Activated CD4-positive, alpha-beta memory T cell treated with anti-CD3 and anti-CD28 coated beads, Interleukin-2, amount 10 ng/mL, durations not matched to agents 7 days and 5 days (primary cell): Measurements from ENCODE around the gene DHDH. TPM values are rescaled to one million over a fixed set of nuclear protein-coding genes. Genes with fewer than 3 reads are reported as not detected.
A peak's percentile ranks its signal among the peaks of the same experiment; 100 is the strongest.
"Not testable (repeated sequence)": the region's sequence is repeated elsewhere in the genome, so short reads cannot be mapped to it uniquely, and the experiment has no call there.

ENCODE experiments used
- CTCF ChIA-PET: fragments of 350-600 bp; sonication (Branson Sonifier 250); formaldehyde crosslinking; loops from one replicate; lab custom pipeline; 2021; ENCODE audit warnings: antibody characterized with exemption, inconsistent platforms; lab: Charles Lee
- POLR2A ChIA-PET: fragments of 350-600 bp; sonication (Branson Sonifier 250); formaldehyde crosslinking; loops from one replicate; lab custom pipeline; 2021; ENCODE audit warnings: antibody characterized with exemption; lab: Charles Lee
- DNase-seq: peaks from one replicate; pipeline ENCODE4 v3.0.0-alpha.2; 2020
- H3K27ac Mint-ChIP-seq: one replicate; pipeline ENCODE4 v1.8.0; 2021; ENCODE audit warnings: mild to moderate bottlenecking, mixed read lengths
- H3K27me3 Mint-ChIP-seq: one replicate; pipeline ENCODE4 v1.8.0; 2021; ENCODE audit warnings: mixed read lengths
- H3K36me3 Mint-ChIP-seq: one replicate; pipeline ENCODE4 v1.8.0; 2021; ENCODE audit warnings: low read depth, mixed read lengths
- H3K4me1 Mint-ChIP-seq: one replicate; pipeline ENCODE4 v1.8.0; 2021; ENCODE audit warnings: mixed read lengths
- H3K4me3 Mint-ChIP-seq: one replicate; pipeline ENCODE4 v1.8.0; 2021; ENCODE audit warnings: mild to moderate bottlenecking, mixed read lengths
- H3K9me3 Mint-ChIP-seq: one replicate; pipeline ENCODE4 v1.8.0; 2021; ENCODE audit warnings: mixed read lengths
- total RNA-seq, 2 experiments: library from RNA; stranded (reverse); gene quantifications; one replicate each; pipeline ENCODE4 v1.2.3, GENCODE V29; 2021

Gene DHDH
- total RNA-seq, 2 experiments from 2014 or later: 1.6 to 2.9 TPM

DNA sequence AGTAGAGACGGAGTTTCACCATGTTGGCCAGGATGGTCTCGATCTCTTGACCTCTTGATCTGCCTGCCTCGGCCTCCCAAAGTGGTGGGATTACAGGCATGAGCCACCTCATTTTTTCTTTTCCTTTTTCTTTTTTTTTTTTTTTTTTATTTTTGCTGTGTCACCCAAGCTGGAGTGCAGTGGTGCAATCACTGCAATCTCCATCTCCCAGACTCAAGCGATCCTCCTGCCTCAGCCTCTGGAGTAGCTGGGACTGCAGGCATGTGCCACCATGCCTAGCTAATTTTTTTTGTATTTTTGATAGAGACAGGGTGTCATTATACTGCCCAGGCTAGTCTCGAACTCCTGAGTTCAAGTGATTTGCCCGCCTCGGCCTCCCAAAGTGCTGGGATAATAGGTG, 31.2 kb upstream of the DHDH start:
- H3K4me3 Mint-ChIP-seq, DNase-seq, H3K9me3 Mint-ChIP-seq, H3K27me3 Mint-ChIP-seq: not testable (repeated sequence)
- H3K4me1 Mint-ChIP-seq: peaks cover 30% of the 10 kb centered on the region
- POLR2A ChIA-PET: interaction anchor here (4.8 kb wide), 1 partner anchor 28 kb away, joined by 125 read pairs; the partner anchor contains the start of gene PPP1R15A
- H3K27ac Mint-ChIP-seq: peak overlapping the region; percentile 16
- H3K36me3 Mint-ChIP-seq: peaks cover 51% of the 10 kb centered on the region
- CTCF ChIA-PET: interaction anchor here (1.6 kb wide), 1 partner anchor 59 kb away, joined by 5 read pairs; no protein-coding TSS in a partner anchor

GRCh38 chr19:48903788-48904187, 29.7 kb upstream of the DHDH start:
- H3K36me3 Mint-ChIP-seq: peaks cover 59% of the 10 kb centered on the region
- H3K9me3 Mint-ChIP-seq, H3K27me3 Mint-ChIP-seq, H3K27ac Mint-ChIP-seq, CTCF ChIA-PET, H3K4me3 Mint-ChIP-seq, DNase-seq: not testable (repeated sequence)
- H3K4me1 Mint-ChIP-seq: peaks cover 30% of the 10 kb centered on the region
- POLR2A ChIA-PET: interaction anchor here (1.2 kb wide), 1 partner anchor 51 kb away, joined by 4 read pairs; the partner anchor contains the start of gene BAX

DNA sequence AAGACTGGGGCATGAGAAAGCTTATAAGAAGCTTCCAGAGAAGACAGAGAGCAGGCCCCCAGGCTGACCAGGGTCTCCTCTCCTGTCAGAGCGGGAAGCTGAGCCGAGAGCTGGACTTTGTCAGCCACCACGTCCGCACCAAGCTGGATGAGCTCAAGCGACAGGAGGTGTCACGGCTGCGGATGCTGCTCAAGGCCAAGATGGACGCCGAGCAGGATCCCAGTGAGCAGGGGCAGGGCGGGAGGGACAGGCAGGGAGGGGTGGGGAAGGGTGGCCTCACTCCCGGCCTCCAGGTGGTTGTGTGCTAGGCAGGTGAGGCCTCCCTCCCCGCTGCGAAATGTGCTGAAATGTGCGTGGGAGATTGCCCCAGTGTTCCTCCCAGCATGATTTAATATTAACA, 27.8 kb upstream of the DHDH start:
- H3K9me3 Mint-ChIP-seq: no peaks in the 10 kb centered on the region
- no peaks in the 10 kb centered on the region for H3K27me3 Mint-ChIP-seq
- DNase-seq: no peak
- H3K36me3 Mint-ChIP-seq: peaks cover 67% of the 10 kb centered on the region
- ChIA-PET POLR2A (interaction anchor here (1.5 to 1.8 kb wide), 3 partner anchors 10 to 30 kb away, joined by 4 to 6 read pairs (median 5); no protein-coding TSS in a partner anchor), CTCF (no interaction called here)
- no peak overlapping the region for H3K27ac Mint-ChIP-seq
- peaks cover 23% of the 10 kb centered on the region for H3K4me1 Mint-ChIP-seq
- no peak overlapping the region for H3K4me3 Mint-ChIP-seq

- Mint-ChIP-seq H3K4me1 (peaks cover 18% of the 10 kb centered on the region), H3K4me3 (no peak overlapping the region), H3K27me3 (no peaks in the 10 kb centered on the region), H3K27ac (no peak overlapping the region), H3K36me3 (peaks cover 66% of the 10 kb centered on the region), H3K9me3 (no peaks in the 10 kb centered on the region)
- no peak for DNase-seq
- ChIA-PET CTCF (no interaction called here), POLR2A (interaction anchor here (1.5 to 1.8 kb wide), 2 partner anchors 10 to 12 kb away, joined by 4 to 5 read pairs; no protein-coding TSS in a partner anchor)
Measured at GRCh38 chr19:48906324-48906723, 27.2 kb upstream of the DHDH start.

GRCh38 chr19:48907671-48908070, 25.8 kb upstream of the DHDH start:
- Mint-ChIP-seq H3K36me3 (peaks cover 66% of the 10 kb centered on the region), H3K4me3 (no peak overlapping the region), H3K27me3 (no peaks in the 10 kb centered on the region), H3K4me1 (peaks cover 7% of the 10 kb centered on the region), H3K9me3 (no peaks in the 10 kb centered on the region), H3K27ac (no peak overlapping the region)
- ChIA-PET CTCF (no interaction called here), POLR2A (no interaction called here)
- no peak for DNase-seq

GRCh38 chr19:48909424-48910077, 23.9 kb upstream of the DHDH start:
- POLR2A ChIA-PET: interaction anchor here (2.0 kb wide), 1 partner anchor 9 kb away, joined by 4 read pairs; no protein-coding TSS in a partner anchor
- H3K4me1 Mint-ChIP-seq, H3K9me3 Mint-ChIP-seq, DNase-seq, H3K27ac Mint-ChIP-seq, H3K4me3 Mint-ChIP-seq, CTCF ChIA-PET, H3K27me3 Mint-ChIP-seq: not testable (repeated sequence)
- H3K36me3 Mint-ChIP-seq: peaks cover 71% of the 10 kb centered on the region

GRCh38 chr19:48910803-48911202, 22.7 kb upstream of the DHDH start:
- no peak for DNase-seq
- no peaks in the 10 kb centered on the region for H3K27me3 Mint-ChIP-seq
- POLR2A ChIA-PET: interaction anchor here (0.7 to 2.0 kb wide), 3 partner anchors 10 to 22 kb away, joined by 3 to 4 read pairs (median 4); no protein-coding TSS in a partner anchor
- no peak overlapping the region for H3K27ac Mint-ChIP-seq
- no peak overlapping the region for H3K4me3 Mint-ChIP-seq
- no peaks in the 10 kb centered on the region for H3K9me3 Mint-ChIP-seq
- no peaks in the 10 kb centered on the region for H3K4me1 Mint-ChIP-seq
- CTCF ChIA-PET: interaction anchor here (1.1 kb wide), 1 partner anchor 11 kb away, joined by 4 read pairs; the partner anchor contains the start of gene NUCB1
- peaks cover 63% of the 10 kb centered on the region for H3K36me3 Mint-ChIP-seq

GRCh38 chr19:48913114-48913889, 20.2 kb upstream of the DHDH start:
- ChIA-PET POLR2A (interaction anchor here (0.9 to 3.0 kb wide), 4 partner anchors 12 to 41 kb away, joined by 3 to 9 read pairs (median 4); partner anchors contain the start of gene PPP1R15A), CTCF (interaction anchor here (2.0 kb wide), 1 partner anchor 57 kb away, joined by 4 read pairs; no protein-coding TSS in a partner anchor)
- Mint-ChIP-seq H3K4me3 (no peak overlapping the region), H3K27me3 (no peaks in the 10 kb centered on the region), H3K4me1 (no peaks in the 10 kb centered on the region), H3K36me3 (peaks cover 62% of the 10 kb centered on the region), H3K9me3 (no peaks in the 10 kb centered on the region), H3K27ac (no peak overlapping the region)
- DNase-seq: no peak

DNA sequence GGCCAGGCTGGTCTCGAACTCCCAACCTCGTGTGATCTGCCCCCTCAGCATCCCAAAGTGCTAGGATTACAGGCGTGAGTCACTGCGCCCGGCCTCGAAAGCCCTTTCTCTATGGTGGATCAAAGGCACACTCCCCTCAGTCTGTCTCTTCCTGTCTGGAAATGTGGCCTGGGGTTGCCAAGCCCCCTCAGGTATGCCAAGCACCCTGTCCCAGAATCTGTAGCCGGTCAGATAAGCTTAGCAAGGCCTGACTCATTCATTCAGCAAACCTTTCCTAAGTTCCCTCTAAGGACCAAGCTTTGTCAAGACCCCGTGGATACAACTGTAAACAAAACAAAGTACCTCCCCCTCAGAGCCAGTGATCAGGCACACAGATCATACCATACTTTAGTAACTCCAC, 19.3 kb upstream of the DHDH start:
- CTCF ChIA-PET: interaction anchor here (2.0 kb wide), 1 partner anchor 57 kb away, joined by 4 read pairs; no protein-coding TSS in a partner anchor
- POLR2A ChIA-PET: interaction anchor here (0.9 to 3.0 kb wide), 3 partner anchors 11 to 39 kb away, joined by 3 to 9 read pairs (median 4); no protein-coding TSS in a partner anchor
- no peak for DNase-seq
- Mint-ChIP-seq H3K9me3 (no peaks in the 10 kb centered on the region), H3K36me3 (peaks cover 66% of the 10 kb centered on the region), H3K27me3 (no peaks in the 10 kb centered on the region), H3K27ac (no peak overlapping the region), H3K4me1 (no peaks in the 10 kb centered on the region), H3K4me3 (no peak overlapping the region)

GRCh38 chr19:48915757-48916156, 17.7 kb upstream of the DHDH start:
- Mint-ChIP-seq H3K27ac (no peak overlapping the region), H3K36me3 (peaks cover 57% of the 10 kb centered on the region), H3K4me3 (no peak overlapping the region), H3K27me3 (no peaks in the 10 kb centered on the region), H3K4me1 (no peaks in the 10 kb centered on the region), H3K9me3 (no peaks in the 10 kb centered on the region)
- ChIA-PET POLR2A (interaction anchor here (1.5 to 3.0 kb wide), 2 partner anchors 10 kb away, joined by 4 to 9 read pairs; no protein-coding TSS in a partner anchor), CTCF (no interaction called here)
- DNase-seq: no peak

- Mint-ChIP-seq H3K27me3 (no peaks in the 10 kb centered on the region), H3K9me3 (no peaks in the 10 kb centered on the region), H3K36me3 (peaks cover 49% of the 10 kb centered on the region)
Measured at GRCh38 chr19:48918071-48918470, 15.4 kb upstream of the DHDH start.

DNA sequence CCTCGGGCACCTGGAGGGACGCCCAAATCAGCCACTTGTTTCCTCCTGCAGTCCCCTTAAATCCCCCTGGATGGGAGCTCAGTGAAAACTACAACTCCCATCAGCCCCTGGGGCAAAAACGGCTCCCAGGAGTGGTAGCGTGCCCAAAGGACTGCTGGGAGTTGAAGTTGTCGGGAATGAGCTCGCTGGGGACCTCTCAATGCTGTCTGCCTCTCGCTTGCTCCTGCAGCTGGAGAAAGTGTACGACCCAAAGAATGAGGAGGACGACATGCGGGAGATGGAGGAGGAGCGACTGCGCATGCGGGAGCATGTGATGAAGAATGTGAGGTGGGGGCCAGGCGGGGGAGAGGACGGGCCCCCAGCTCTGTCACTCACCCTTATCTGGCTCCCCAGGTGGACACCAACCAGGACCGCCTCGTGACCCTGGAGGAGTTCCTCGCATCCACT, 14.7 kb upstream of the DHDH start:
- Mint-ChIP-seq H3K4me3 (no peak overlapping the region), H3K9me3 (no peaks in the 10 kb centered on the region), H3K27ac (no peak overlapping the region), H3K36me3 (peaks cover 47% of the 10 kb centered on the region), H3K4me1 (no peaks in the 10 kb centered on the region), H3K27me3 (no peaks in the 10 kb centered on the region)
- ChIA-PET POLR2A (interaction anchor here (0.9 to 1.2 kb wide), 2 partner anchors 13 to 18 kb away, joined by 5 to 10 read pairs; partner anchors contain the start of gene NUCB1), CTCF (interaction anchor here (1.0 kb wide), 1 partner anchor 79 kb away, joined by 3 read pairs; no protein-coding TSS in a partner anchor)
- peak; percentile 29 for DNase-seq

More at GRCh38 chr19:48918071-48918470, 15.4 kb upstream of the DHDH start:
- CTCF ChIA-PET: no interaction called here
- no peak overlapping the region for H3K4me3 Mint-ChIP-seq
- POLR2A ChIA-PET: interaction anchor here (0.9 to 1.2 kb wide), 2 partner anchors 12 to 18 kb away, joined by 5 to 10 read pairs; partner anchors contain the start of gene NUCB1
- H3K4me1 Mint-ChIP-seq: no peaks in the 10 kb centered on the region
- no peak overlapping the region for H3K27ac Mint-ChIP-seq
- no peak for DNase-seq
